Neutrophil (primary cell): ENCODE measurements around the gene ATP6V0A1.

Source experiments
- H3K27ac ChIP-seq: fragments of 200-600 bp; sonication (generic); 2 replicates; pipeline ENCODE4 v1.5.1; 2016; ENCODE audit warnings: mild to moderate bottlenecking, moderate library complexity
- H3K27me3 ChIP-seq: fragments of 200-600 bp; sonication (generic); 2 replicates; pipeline ENCODE4 v1.6.0; 2016; ENCODE audit warnings: mild to moderate bottlenecking
- H3K36me3 ChIP-seq: fragments of 200-600 bp; sonication (generic); 2 replicates; pipeline ENCODE4 v1.5.1; 2017
- H3K4me1 ChIP-seq, 2 experiments: fragments of 200-600 bp in 1 of 2; sonication (generic) in 1 of 2; 1 replicate in 1 of 2; 2 replicates in 1 of 2; pipeline versions ENCODE4 v1.5.1 to v1.6.1; 2013 to 2016; ENCODE audit warnings: low read depth in 1 of 2, low read length in 1 of 2, mild to moderate bottlenecking in 1 of 2, moderate library complexity in 1 of 2; ENCODE audit not compliant: control insufficient read depth in 1 of 2, insufficient read depth in 1 of 2
- H3K4me3 ChIP-seq, 2 experiments: fragments of 200-600 bp in 1 of 2; sonication (generic) in 1 of 2; 1 replicate in 1 of 2; 2 replicates in 1 of 2; pipeline ENCODE4 v1.5.1; 2013 to 2016; ENCODE audit warnings: low read depth in 1 of 2, low read length in 1 of 2, mild to moderate bottlenecking in 1 of 2, moderate library complexity in 1 of 2
- H3K9me3 ChIP-seq: fragments of 200-600 bp; sonication (generic); 2 replicates; pipeline ENCODE4 v1.5.1; 2016
- TF ChIP-seq, protein P1 (sequence below): fragments of 200-600 bp; sonication (generic); IDR thresholded peaks from 2 replicates; pipeline ENCODE4 v1.5.1; 2016; ENCODE audit warnings: antibody characterized with exemption

ATP6V0A1 gene

DNA sequence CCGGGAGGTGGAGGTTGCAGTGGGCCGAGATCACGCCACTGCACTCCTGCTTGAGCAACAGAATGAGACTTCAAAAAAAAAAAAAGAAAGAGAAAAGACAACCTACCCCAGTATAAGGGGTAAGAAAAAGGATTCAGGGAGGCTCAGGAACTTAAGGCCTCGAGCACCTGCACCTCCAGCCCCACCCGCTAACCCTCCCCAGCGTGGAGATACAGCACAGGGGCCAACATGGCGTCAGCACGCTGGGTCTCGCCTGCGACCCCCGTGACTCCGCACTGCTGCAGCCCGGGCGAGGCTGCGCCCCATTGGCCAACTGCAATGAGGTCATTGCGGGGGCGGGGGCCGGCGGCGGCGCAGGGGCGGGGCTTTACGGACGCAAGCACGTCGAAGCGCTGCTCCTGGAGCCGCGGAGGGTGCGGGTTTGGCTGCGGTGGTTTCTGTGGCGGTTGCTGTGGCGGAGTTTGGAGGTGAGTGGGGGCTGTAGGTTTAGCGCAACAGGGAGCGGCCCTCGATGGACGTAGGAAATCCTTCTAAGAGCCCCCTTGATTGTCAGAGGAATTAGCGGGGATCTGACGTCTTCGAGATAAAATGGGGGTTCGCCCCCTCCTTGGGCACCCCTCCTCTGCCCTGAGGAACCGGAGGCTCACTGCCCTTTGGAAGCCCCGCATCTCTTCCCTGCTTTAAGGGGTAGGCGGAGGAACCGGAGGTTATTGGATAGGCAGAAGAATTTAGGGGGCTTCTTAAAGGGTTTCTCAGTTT is at the start of gene ATP6V0A1:
TSS of gene ATP6V0A1 (plus strand) at position 382 of the 759 bp plus-strand sequence. CDS start 2,017 bp downstream, outside the sequence.
- TF ChIP-seq, protein P1, sequence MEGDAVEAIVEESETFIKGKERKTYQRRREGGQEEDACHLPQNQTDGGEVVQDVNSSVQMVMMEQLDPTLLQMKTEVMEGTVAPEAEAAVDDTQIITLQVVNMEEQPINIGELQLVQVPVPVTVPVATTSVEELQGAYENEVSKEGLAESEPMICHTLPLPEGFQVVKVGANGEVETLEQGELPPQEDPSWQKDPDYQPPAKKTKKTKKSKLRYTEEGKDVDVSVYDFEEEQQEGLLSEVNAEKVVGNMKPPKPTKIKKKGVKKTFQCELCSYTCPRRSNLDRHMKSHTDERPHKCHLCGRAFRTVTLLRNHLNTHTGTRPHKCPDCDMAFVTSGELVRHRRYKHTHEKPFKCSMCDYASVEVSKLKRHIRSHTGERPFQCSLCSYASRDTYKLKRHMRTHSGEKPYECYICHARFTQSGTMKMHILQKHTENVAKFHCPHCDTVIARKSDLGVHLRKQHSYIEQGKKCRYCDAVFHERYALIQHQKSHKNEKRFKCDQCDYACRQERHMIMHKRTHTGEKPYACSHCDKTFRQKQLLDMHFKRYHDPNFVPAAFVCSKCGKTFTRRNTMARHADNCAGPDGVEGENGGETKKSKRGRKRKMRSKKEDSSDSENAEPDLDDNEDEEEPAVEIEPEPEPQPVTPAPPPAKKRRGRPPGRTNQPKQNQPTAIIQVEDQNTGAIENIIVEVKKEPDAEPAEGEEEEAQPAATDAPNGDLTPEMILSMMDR = peak; percentile 29
- peak within 1 kb of the TSS; percentile 87 to 90 for H3K4me3 ChIP-seq
- peaks cover 30% of the 10 kb centered on the region for H3K36me3 ChIP-seq
- peak within 1 kb of the TSS; percentile 97 for H3K27ac ChIP-seq
- H3K4me1 ChIP-seq = peaks cover 68 to 69% of the 10 kb centered on the region in 2 experiments
- no peaks in the 10 kb centered on the region for H3K9me3 ChIP-seq
- H3K27me3 ChIP-seq = no peaks in the 10 kb centered on the region

DNA sequence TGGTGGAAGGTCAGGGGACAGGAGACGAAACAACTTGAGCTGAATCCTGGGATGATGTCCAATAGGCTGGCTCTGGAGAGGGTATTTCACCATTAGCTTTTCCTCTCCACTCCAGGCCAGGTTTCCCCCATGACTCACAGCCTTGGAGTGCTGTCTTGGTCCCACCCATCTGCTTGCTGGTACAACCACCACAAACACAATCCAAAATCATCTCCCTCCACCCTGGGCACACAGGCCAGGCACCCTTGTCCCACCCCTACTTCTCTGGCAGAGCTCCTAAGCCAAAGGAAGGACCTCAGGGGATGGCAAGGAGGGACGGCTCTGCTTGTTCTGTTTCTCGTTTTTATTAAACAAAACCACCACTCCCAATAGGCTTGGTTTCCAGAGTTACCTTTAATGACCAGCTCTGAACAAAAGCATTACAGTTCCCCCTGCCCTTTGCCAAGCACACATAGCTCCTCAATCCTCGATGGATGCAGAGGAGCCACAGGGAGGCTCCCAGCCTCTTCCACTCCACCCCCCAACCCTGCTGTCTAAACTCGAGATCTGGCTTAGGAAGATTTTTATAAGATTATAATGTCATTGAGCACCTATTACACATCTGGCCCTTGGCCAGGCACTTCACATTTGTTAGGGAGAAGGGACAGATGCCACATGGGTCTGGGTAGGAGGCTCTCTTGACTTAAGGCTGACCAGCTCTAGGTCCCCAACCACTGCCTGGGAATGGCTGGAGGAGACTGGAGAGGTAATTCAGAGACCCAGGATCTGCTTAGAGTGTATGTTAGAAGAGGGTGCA is 49.0 kb upstream of the ATP6V0A1 start:
- TF ChIP-seq, protein P1 = no peak
- Histone ChIP-seq H3K27me3 (no peaks in the 10 kb centered on the region), H3K36me3 (no peaks in the 10 kb centered on the region), H3K27ac (no peak overlapping the region), H3K9me3 (no peaks in the 10 kb centered on the region), H3K4me3 (no peak overlapping the region), H3K4me1 (peaks cover 24 to 28% of the 10 kb centered on the region in 2 experiments)

DNA sequence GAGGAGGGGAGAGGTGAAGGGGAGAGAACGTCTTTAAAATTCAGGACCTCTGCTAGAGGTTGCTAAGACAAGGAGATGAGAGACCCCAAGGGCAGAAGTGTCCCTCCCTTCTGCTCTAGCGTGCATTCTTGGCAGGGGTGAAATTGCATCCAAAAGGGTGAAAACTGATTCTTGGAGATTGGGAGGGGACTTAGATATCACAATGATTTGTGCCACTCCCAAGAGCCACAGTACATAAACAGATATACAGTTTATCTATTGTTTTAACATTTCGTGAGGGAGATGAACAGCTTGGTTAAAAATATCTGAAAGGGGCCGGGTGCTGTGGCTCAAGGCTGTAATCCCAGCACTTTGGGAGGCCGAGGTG is 48.4 kb upstream of the ATP6V0A1 start:
- TF ChIP-seq, protein P1 = no peak
- H3K4me1 ChIP-seq = peaks cover 29 to 34% of the 10 kb centered on the region in 2 experiments
- no peak overlapping the region for H3K27ac ChIP-seq

DNA sequence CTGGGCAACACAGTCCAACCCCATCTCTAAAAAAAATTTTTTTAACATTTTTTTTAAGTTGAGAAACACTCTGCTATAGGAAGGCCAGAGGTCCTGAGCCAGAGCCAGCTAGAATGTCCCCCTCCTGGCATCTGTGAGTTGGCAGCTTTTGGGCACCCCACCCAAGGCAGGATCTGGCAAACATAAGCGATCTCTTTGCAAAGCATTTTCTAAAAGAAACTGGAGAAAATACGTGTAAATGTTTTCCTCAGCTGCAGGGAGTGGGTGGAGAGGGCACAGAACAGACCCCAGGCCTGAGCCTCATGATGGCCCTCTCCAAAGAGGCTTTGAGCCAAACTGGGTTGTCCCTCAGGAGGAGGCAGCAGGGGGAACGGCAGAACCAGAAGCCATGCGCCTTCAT is 47.3 kb upstream of the ATP6V0A1 start:
- Histone ChIP-seq H3K4me1 (peaks cover 36 to 38% of the 10 kb centered on the region in 2 experiments), H3K27me3 (no peaks in the 10 kb centered on the region), H3K9me3 (no peaks in the 10 kb centered on the region), H3K4me3 (no peak overlapping the region), H3K27ac (no peak overlapping the region), H3K36me3 (no peaks in the 10 kb centered on the region)
- TF ChIP-seq, protein P1 = no peak

More for the DNA sequence above, 48.4 kb upstream of the ATP6V0A1 start:
- no peaks in the 10 kb centered on the region for H3K36me3 ChIP-seq
- no peaks in the 10 kb centered on the region for H3K27me3 ChIP-seq
- H3K4me3 ChIP-seq = no peak overlapping the region
- H3K9me3 ChIP-seq = no peaks in the 10 kb centered on the region

GRCh38 chr17:42411905-42412679 is 46.6 kb upstream of the ATP6V0A1 start:
- H3K27ac ChIP-seq = no peak overlapping the region
- peaks cover 36 to 38% of the 10 kb centered on the region in 2 experiments for H3K4me1 ChIP-seq
- no peaks in the 10 kb centered on the region for H3K36me3 ChIP-seq
- H3K4me3 ChIP-seq = no peak overlapping the region
- H3K9me3 ChIP-seq = no peaks in the 10 kb centered on the region
- no peaks in the 10 kb centered on the region for H3K27me3 ChIP-seq
- TF ChIP-seq, protein P1 = no peak
